ENCODE measurements around the gene BTNL8.

The BTNL8 gene

GRCh38 chr5:180935203-180935602 lies 36.2 kb downstream of the BTNL8 start:
- Histone ChIP-seq H3K18ac (ENCODE audit: low read depth in 1 of 2, low read length in 2 of 2) (no peak overlapping the region), H3K27ac (ENCODE audit: low read length, poor library complexity, severe bottlenecking) (no peak overlapping the region), H2BK120ac (ENCODE audit: low read depth, low read length) (no peak overlapping the region), H2BK15ac (ENCODE audit: low read depth, poor library complexity, severe bottlenecking) (no peak overlapping the region), H3K23ac (ENCODE audit: low read length in 2 of 2) (no peak overlapping the region), H4K8ac (ENCODE audit: low read length) (no peak overlapping the region), H2BK12ac (ENCODE audit: low read length in 2 of 2) (no peak overlapping the region), H3K4me1 (ENCODE audit: control insufficient read depth, insufficient read depth, low read depth, low read length) (no peaks in the 10 kb centered on the region), H2AFZ (ENCODE audit: low read depth, low read length) (no peak overlapping the region), H3K4me2 (ENCODE audit: low read length, poor library complexity, severe bottlenecking) (no peak overlapping the region), H3K27me3 (ENCODE audit: control insufficient read depth in 1 of 2, insufficient read depth in 1 of 2, low read length in 2 of 2) (no peaks in the 10 kb centered on the region), H3K79me1 (replicated peaks; ENCODE audit: low read length, poor library complexity, severe bottlenecking) (no peaks in the 10 kb centered on the region), H2AK5ac (ENCODE audit: low read length, severe bottlenecking) (no peak overlapping the region), H3K36me3 (ENCODE audit: control insufficient read depth in 1 of 2, insufficient read depth in 2 of 2, low read depth in 1 of 2, low read length in 2 of 2) (no peaks in the 10 kb centered on the region), H4K91ac (ENCODE audit: low read length) (no peak overlapping the region), H3K14ac (ENCODE audit: low read length in 2 of 2) (no peak overlapping the region), H2BK5ac (ENCODE audit: low read depth, low read length, poor library complexity, severe bottlenecking) (no peak overlapping the region), H3K4ac (ENCODE audit: low read depth in 1 of 2, low read length in 2 of 2) (no peak overlapping the region), H3K9me3 (ENCODE audit: control insufficient read depth, low read length) (peaks cover 40% of the 10 kb centered on the region), H3K4me3 (ENCODE audit: insufficient read depth in 1 of 2, low read depth in 1 of 2, low read length in 2 of 2) (no peak overlapping the region), H3K9ac (ENCODE audit: low read length) (no peak overlapping the region)
- no peak for DNase-seq
- WGBS = 57% methylated on average over 4 of the region's 4 CpGs

DNA sequence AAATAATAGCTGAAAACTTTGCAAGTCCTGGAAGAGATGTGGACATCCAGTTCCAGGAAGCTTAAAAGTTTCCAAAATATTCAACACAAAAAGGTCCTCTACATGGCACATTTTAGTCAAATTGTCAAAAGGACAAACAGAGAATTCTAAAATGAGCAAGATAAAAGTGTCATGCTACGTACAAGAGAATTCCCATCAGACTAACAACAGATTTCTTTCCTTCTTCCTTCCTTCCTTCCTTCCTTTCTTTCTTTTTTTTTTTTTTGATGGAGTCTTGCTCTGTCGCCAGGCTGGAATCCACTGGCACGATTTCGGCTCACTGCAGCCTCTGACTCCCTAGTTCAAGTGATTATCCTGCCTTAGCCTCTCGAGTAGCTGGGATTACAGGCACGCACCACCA lies 39.3 kb downstream of the BTNL8 start:
- Histone ChIP-seq H2BK15ac (ENCODE audit: low read depth, poor library complexity, severe bottlenecking) (no peak overlapping the region), H3K9ac (ENCODE audit: low read length) (no peak overlapping the region), H2BK5ac (ENCODE audit: low read depth, low read length, poor library complexity, severe bottlenecking) (no peak overlapping the region), H4K8ac (ENCODE audit: low read length) (no peak overlapping the region), H3K27ac (ENCODE audit: low read length, poor library complexity, severe bottlenecking) (no peak overlapping the region), H3K18ac (ENCODE audit: low read depth in 1 of 2, low read length in 2 of 2) (no peak overlapping the region), H3K36me3 (ENCODE audit: control insufficient read depth in 1 of 2, insufficient read depth in 2 of 2, low read depth in 1 of 2, low read length in 2 of 2) (no peaks in the 10 kb centered on the region), H2BK120ac (ENCODE audit: low read depth, low read length) (no peak overlapping the region), H3K4me3 (ENCODE audit: insufficient read depth in 1 of 2, low read depth in 1 of 2, low read length in 2 of 2) (no peak overlapping the region), H3K79me1 (replicated peaks; ENCODE audit: low read length, poor library complexity, severe bottlenecking) (no peaks in the 10 kb centered on the region), H2AFZ (ENCODE audit: low read depth, low read length) (no peak overlapping the region), H3K9me3 (ENCODE audit: control insufficient read depth, low read length) (peaks cover 40% of the 10 kb centered on the region), H3K23ac (ENCODE audit: low read length in 2 of 2) (no peak overlapping the region), H4K91ac (ENCODE audit: low read length) (no peak overlapping the region), H3K4ac (ENCODE audit: low read depth in 1 of 2, low read length in 2 of 2) (no peak overlapping the region), H3K4me2 (ENCODE audit: low read length, poor library complexity, severe bottlenecking) (no peak overlapping the region), H3K14ac (ENCODE audit: low read length in 2 of 2) (no peak overlapping the region), H2BK12ac (ENCODE audit: low read length in 2 of 2) (no peak overlapping the region), H3K27me3 (ENCODE audit: control insufficient read depth in 1 of 2, insufficient read depth in 1 of 2, low read length in 2 of 2) (no peaks in the 10 kb centered on the region), H2AK5ac (ENCODE audit: low read length, severe bottlenecking) (no peak overlapping the region), H3K4me1 (ENCODE audit: control insufficient read depth, insufficient read depth, low read depth, low read length) (no peaks in the 10 kb centered on the region)
- 71% methylated on average over 3 of the region's 6 CpGs for WGBS
- DNase-seq = no peak

- Histone ChIP-seq H4K8ac (ENCODE audit: low read length) (no peak overlapping the region), H3K4ac (ENCODE audit: low read depth in 1 of 2, low read length in 2 of 2) (no peak overlapping the region), H3K4me2 (ENCODE audit: low read length, poor library complexity, severe bottlenecking) (no peak overlapping the region), H2BK15ac (ENCODE audit: low read depth, poor library complexity, severe bottlenecking) (no peak overlapping the region), H3K27me3 (ENCODE audit: control insufficient read depth in 1 of 2, insufficient read depth in 1 of 2, low read length in 2 of 2) (peaks cover 0 to 4% of the 10 kb centered on the region in 2 experiments), H2BK5ac (ENCODE audit: low read depth, low read length, poor library complexity, severe bottlenecking) (no peak overlapping the region), H3K9me3 (ENCODE audit: control insufficient read depth, low read length) (no peaks in the 10 kb centered on the region), H3K27ac (ENCODE audit: low read length, poor library complexity, severe bottlenecking) (no peak overlapping the region), H4K91ac (ENCODE audit: low read length) (no peak overlapping the region), H3K4me1 (ENCODE audit: control insufficient read depth, insufficient read depth, low read depth, low read length) (no peaks in the 10 kb centered on the region), H2AK5ac (ENCODE audit: low read length, severe bottlenecking) (no peak overlapping the region), H2BK120ac (ENCODE audit: low read depth, low read length) (no peak overlapping the region), H3K79me1 (replicated peaks; ENCODE audit: low read length, poor library complexity, severe bottlenecking) (no peaks in the 10 kb centered on the region), H2BK12ac (ENCODE audit: low read length in 2 of 2) (no peak overlapping the region), H3K36me3 (ENCODE audit: control insufficient read depth in 1 of 2, insufficient read depth in 2 of 2, low read depth in 1 of 2, low read length in 2 of 2) (no peaks in the 10 kb centered on the region), H3K14ac (ENCODE audit: low read length in 2 of 2) (no peak overlapping the region), H2AFZ (ENCODE audit: low read depth, low read length) (no peak overlapping the region), H3K23ac (ENCODE audit: low read length in 2 of 2) (no peak overlapping the region), H3K4me3 (ENCODE audit: insufficient read depth in 1 of 2, low read depth in 1 of 2, low read length in 2 of 2) (no peak overlapping the region), H3K9ac (ENCODE audit: low read length) (no peak overlapping the region), H3K18ac (ENCODE audit: low read depth in 1 of 2, low read length in 2 of 2) (no peak overlapping the region)
- 48% methylated on average over 5 of the region's 6 CpGs for WGBS
- no peak for DNase-seq
Observed at GRCh38 chr5:180950291-180950949, 51.5 kb downstream of the BTNL8 start.

DNA sequence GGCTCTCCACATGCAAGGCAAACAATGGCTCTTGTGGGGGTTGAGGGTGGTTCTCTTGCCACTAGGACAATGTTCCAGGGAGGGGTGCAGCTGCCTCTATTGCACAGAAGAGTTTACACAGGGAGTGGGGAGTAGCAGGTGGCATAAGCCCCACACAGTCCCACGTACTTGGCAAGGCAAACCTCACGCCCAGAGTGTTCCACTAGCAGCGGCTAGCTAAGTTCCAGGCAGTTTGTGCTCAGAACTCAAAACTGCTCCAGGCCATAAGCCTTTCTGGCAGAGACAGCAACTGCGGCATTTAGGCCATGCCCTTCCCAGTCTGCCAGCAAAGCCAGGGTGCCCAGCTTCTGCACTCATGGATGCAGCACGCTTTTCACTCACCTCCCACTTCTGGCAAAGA lies 60.7 kb downstream of the BTNL8 start:
- no peak overlapping the region for H2BK15ac ChIP-seq (ENCODE audit: low read depth, poor library complexity, severe bottlenecking)
- H3K27ac ChIP-seq (ENCODE audit: low read length, poor library complexity, severe bottlenecking) = no peak overlapping the region
- no peak overlapping the region for H3K9ac ChIP-seq (ENCODE audit: low read length)
- no peak overlapping the region for H2BK120ac ChIP-seq (ENCODE audit: low read depth, low read length)
- H2AK5ac ChIP-seq (ENCODE audit: low read length, severe bottlenecking) = no peak overlapping the region
- WGBS = 69% methylated on average over 5 of the region's 5 CpGs
- H3K27me3 ChIP-seq (ENCODE audit: control insufficient read depth in 1 of 2, insufficient read depth in 1 of 2, low read length in 2 of 2) = peaks cover 0 to 8% of the 10 kb centered on the region in 2 experiments
- no peak overlapping the region for H2AFZ ChIP-seq (ENCODE audit: low read depth, low read length)
- H3K4ac ChIP-seq (ENCODE audit: low read depth in 1 of 2, low read length in 2 of 2) = no peak overlapping the region
- no peak for DNase-seq
- no peak overlapping the region for H3K18ac ChIP-seq (ENCODE audit: low read depth in 1 of 2, low read length in 2 of 2)
- H3K4me1 ChIP-seq (ENCODE audit: control insufficient read depth, insufficient read depth, low read depth, low read length) = no peaks in the 10 kb centered on the region
- no peak overlapping the region for H3K4me3 ChIP-seq (ENCODE audit: insufficient read depth in 1 of 2, low read depth in 1 of 2, low read length in 2 of 2)
- H3K14ac ChIP-seq (ENCODE audit: low read length in 2 of 2) = no peak overlapping the region
- no peaks in the 10 kb centered on the region for H3K36me3 ChIP-seq (ENCODE audit: control insufficient read depth in 1 of 2, insufficient read depth in 2 of 2, low read depth in 1 of 2, low read length in 2 of 2)
- H2BK5ac ChIP-seq (ENCODE audit: low read depth, low read length, poor library complexity, severe bottlenecking) = no peak overlapping the region
- no peaks in the 10 kb centered on the region for H3K79me1 ChIP-seq (replicated peaks; ENCODE audit: low read length, poor library complexity, severe bottlenecking)
- no peak overlapping the region for H2BK12ac ChIP-seq (ENCODE audit: low read length in 2 of 2)
- no peaks in the 10 kb centered on the region for H3K9me3 ChIP-seq (ENCODE audit: control insufficient read depth, low read length)
- no peak overlapping the region for H4K8ac ChIP-seq (ENCODE audit: low read length)
- no peak overlapping the region for H4K91ac ChIP-seq (ENCODE audit: low read length)
- no peak overlapping the region for H3K4me2 ChIP-seq (ENCODE audit: low read length, poor library complexity, severe bottlenecking)
- H3K23ac ChIP-seq (ENCODE audit: low read length in 2 of 2) = no peak overlapping the region

Data from mesenchymal stem cell (in vitro differentiated cells and primary cell).